ENCODE data around the gene RPRD1A.

DNA sequence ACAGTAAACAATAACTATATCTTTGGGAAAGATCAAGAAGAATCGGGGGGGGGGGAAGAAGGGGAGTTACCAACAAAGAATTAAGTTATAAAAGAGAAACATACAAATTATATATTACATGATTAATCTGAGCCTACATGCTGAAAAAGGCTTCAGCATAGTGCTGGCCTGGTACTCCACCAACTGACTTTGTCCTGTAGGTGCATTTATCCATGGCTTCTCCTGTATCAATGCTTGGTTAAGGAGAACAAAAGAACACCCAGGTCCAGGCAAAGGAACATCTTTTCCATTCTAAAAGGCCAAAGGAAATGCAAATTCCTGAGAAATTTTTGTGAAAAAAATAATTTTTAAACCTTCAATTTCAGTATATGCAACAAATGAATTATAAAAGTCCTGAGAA, 24.2 kb downstream of the RPRD1A start:
- TF ChIP-seq NRF1 (IDR thresholded peaks at IDR 0.05; ENCODE audit: low read depth, low read length) (no peak), FOXM1 (IDR thresholded peaks at IDR 0.05; ENCODE audit: low read depth) (no peak), YY1 (IDR thresholded peaks at IDR 0.05; ENCODE audit: low read depth) (no peak), RXRA (IDR thresholded peaks at IDR 0.05; ENCODE audit: borderline replicate concordance, low read depth) (no peak)
- TF ChIP-seq, protein P1, sequence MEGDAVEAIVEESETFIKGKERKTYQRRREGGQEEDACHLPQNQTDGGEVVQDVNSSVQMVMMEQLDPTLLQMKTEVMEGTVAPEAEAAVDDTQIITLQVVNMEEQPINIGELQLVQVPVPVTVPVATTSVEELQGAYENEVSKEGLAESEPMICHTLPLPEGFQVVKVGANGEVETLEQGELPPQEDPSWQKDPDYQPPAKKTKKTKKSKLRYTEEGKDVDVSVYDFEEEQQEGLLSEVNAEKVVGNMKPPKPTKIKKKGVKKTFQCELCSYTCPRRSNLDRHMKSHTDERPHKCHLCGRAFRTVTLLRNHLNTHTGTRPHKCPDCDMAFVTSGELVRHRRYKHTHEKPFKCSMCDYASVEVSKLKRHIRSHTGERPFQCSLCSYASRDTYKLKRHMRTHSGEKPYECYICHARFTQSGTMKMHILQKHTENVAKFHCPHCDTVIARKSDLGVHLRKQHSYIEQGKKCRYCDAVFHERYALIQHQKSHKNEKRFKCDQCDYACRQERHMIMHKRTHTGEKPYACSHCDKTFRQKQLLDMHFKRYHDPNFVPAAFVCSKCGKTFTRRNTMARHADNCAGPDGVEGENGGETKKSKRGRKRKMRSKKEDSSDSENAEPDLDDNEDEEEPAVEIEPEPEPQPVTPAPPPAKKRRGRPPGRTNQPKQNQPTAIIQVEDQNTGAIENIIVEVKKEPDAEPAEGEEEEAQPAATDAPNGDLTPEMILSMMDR (IDR thresholded peaks at IDR 0.05) = no peak

Data from SK-N-SH (cell line).